Measurements from ENCODE around the gene HRH1.

Gene HRH1

DNA sequence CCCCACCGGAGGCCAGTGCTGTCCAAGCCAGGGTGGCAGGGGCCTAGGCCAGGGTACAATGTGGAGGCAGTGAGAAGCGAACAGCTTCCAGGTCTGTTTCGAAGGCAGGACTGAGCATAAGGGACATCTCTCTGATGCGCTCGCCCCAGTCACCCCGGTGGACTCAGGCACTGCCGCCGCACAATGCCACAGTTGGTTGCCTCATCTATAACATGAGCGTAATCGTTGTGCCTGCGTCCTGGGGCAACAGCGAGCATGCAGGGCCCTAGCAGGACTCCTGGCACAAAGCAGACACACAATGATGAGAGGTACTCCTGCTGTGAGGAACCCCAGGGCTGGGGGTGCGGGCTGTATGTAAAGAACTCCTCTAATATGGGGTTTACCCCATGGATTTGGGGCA, 14.1 kb downstream of the HRH1 start:
- ATAC-seq (ENCODE audit: low read depth), result no peak
- Histone ChIP-seq H3K9me3 (ENCODE audit: severe bottlenecking) (no peaks in the 10 kb centered on the region), H3K27ac (ENCODE audit: poor library complexity, severe bottlenecking) (peak overlapping the region; percentile 6), H3K27me3 (ENCODE audit: insufficient read depth, poor library complexity, severe bottlenecking) (no peaks in the 10 kb centered on the region), H3K4me1 (ENCODE audit: insufficient read depth, poor library complexity, severe bottlenecking) (peaks cover 12% of the 10 kb centered on the region), H3K36me3 (ENCODE audit: low read depth) (no peaks in the 10 kb centered on the region), H3K4me3 (ENCODE audit: severe bottlenecking) (no peak overlapping the region)
- no peak for TF ChIP-seq CTCF (IDR thresholded peaks at IDR 0.05; ENCODE audit: poor library complexity, severe bottlenecking)
- no peak for DNase-seq (ENCODE audit: low spot score)

GRCh38 chr3:11168881-11169805, 14.8 kb downstream of the HRH1 start:
- no peak for TF ChIP-seq CTCF (IDR thresholded peaks at IDR 0.05; ENCODE audit: poor library complexity, severe bottlenecking)
- DNase-seq (ENCODE audit: low spot score), result no peak
- H3K36me3 ChIP-seq (ENCODE audit: low read depth), result no peaks in the 10 kb centered on the region
- H3K9me3 ChIP-seq (ENCODE audit: severe bottlenecking), result no peaks in the 10 kb centered on the region
- H3K27me3 ChIP-seq (ENCODE audit: insufficient read depth, poor library complexity, severe bottlenecking), result no peaks in the 10 kb centered on the region
- ATAC-seq (ENCODE audit: low read depth), result peak; percentile 41
- H3K4me1 ChIP-seq (ENCODE audit: insufficient read depth, poor library complexity, severe bottlenecking), result peaks cover 12% of the 10 kb centered on the region
- H3K27ac ChIP-seq (ENCODE audit: poor library complexity, severe bottlenecking), result peak overlapping the region; percentile 6
- no peak overlapping the region for H3K4me3 ChIP-seq (ENCODE audit: severe bottlenecking)

- H3K36me3 ChIP-seq (ENCODE audit: low read depth), result no peaks in the 10 kb centered on the region
- no peak overlapping the region for H3K4me3 ChIP-seq (ENCODE audit: severe bottlenecking)
- H3K27ac ChIP-seq (ENCODE audit: poor library complexity, severe bottlenecking), result no peak overlapping the region
- no peak for ATAC-seq (ENCODE audit: low read depth)
- H3K4me1 ChIP-seq (ENCODE audit: insufficient read depth, poor library complexity, severe bottlenecking), result peaks cover 12% of the 10 kb centered on the region
- H3K9me3 ChIP-seq (ENCODE audit: severe bottlenecking), result no peaks in the 10 kb centered on the region
- H3K27me3 ChIP-seq (ENCODE audit: insufficient read depth, poor library complexity, severe bottlenecking), result no peaks in the 10 kb centered on the region
- DNase-seq (ENCODE audit: low spot score), result no peak
- TF ChIP-seq CTCF (IDR thresholded peaks at IDR 0.05; ENCODE audit: poor library complexity, severe bottlenecking), result no peak
Measured at GRCh38 chr3:11170052-11170770, 15.9 kb downstream of the HRH1 start.

- no peaks in the 10 kb centered on the region for H3K36me3 ChIP-seq (ENCODE audit: low read depth)
- no peaks in the 10 kb centered on the region for H3K9me3 ChIP-seq (ENCODE audit: severe bottlenecking)
- no peak for DNase-seq (ENCODE audit: low spot score)
- H3K27ac ChIP-seq (ENCODE audit: poor library complexity, severe bottlenecking), result no peak overlapping the region
- H3K4me1 ChIP-seq (ENCODE audit: insufficient read depth, poor library complexity, severe bottlenecking), result peaks cover 12% of the 10 kb centered on the region
- no peaks in the 10 kb centered on the region for H3K27me3 ChIP-seq (ENCODE audit: insufficient read depth, poor library complexity, severe bottlenecking)
- no peak for ATAC-seq (ENCODE audit: low read depth)
- H3K4me3 ChIP-seq (ENCODE audit: severe bottlenecking), result no peak overlapping the region
- no peak for TF ChIP-seq CTCF (IDR thresholded peaks at IDR 0.05; ENCODE audit: poor library complexity, severe bottlenecking)
Measured at GRCh38 chr3:11172096-11172690, 17.9 kb downstream of the HRH1 start.

Data from RWPE2 (cell line).